Epithelial cell of umbilical artery (primary cell): ENCODE data around the gene CALCB. TPM values are rescaled to one million over a fixed set of nuclear protein-coding genes. Genes with fewer than 3 reads are reported as not detected.

ENCODE experiments used
- total RNA-seq: library from RNA; depleted of rRNA; stranded (reverse); fragments of >200 nt; gene quantifications from 2 replicates; pipeline ENCODE4 v1.2.3, GENCODE V29; 2014

The CALCB gene, protein sequence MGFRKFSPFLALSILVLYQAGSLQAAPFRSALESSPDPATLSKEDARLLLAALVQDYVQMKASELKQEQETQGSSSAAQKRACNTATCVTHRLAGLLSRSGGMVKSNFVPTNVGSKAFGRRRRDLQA
- 0.30 TPM in 1 of 2 replicates, not detected in the other for total RNA-seq

DNA sequence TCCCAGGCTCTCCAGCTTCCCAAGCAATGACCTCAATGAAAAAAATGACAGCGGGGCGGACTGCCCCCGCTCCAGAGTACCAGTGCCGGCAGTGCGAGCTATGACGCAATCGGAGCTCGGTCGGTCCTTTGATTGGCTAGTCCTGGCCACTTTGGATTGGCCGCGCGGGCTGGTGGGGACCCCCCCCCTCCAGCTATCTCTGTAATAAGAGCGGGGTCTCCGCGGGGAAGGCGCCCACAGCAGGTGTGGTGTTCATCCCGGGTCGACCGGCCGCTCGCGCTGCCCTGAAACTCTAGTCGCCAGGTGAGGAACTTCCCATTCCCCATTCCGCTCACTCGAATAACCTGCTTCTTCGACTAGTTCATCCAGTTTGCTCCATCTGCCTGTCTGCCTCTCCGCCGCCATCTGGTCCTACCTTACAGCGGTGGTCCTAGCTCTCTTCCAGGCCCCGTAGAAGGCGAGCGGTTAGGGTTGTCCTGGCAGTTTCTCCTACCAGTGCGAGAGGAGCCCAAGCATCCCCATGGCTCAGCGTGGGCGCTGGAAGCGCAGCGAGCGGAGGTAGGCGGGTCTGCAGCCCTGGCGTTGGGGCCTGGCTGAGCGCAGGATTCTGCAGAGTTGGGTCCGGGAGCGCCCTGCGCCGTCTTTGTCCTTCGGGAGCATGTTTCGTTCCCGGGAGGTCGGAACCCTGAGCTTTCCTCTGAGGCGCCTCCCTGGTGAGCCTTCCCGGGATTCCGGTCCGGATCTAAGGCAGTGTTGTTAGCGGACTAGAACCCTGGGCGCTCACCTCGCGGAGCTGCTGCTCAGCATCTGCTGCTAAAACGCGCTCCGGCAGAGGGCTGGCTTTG, at the start of gene CALCB:
TSS of gene CALCB (plus strand) at position 233 of the 845 bp plus-strand sequence. CDS start 1,126 bp downstream, outside the sequence.

DNA sequence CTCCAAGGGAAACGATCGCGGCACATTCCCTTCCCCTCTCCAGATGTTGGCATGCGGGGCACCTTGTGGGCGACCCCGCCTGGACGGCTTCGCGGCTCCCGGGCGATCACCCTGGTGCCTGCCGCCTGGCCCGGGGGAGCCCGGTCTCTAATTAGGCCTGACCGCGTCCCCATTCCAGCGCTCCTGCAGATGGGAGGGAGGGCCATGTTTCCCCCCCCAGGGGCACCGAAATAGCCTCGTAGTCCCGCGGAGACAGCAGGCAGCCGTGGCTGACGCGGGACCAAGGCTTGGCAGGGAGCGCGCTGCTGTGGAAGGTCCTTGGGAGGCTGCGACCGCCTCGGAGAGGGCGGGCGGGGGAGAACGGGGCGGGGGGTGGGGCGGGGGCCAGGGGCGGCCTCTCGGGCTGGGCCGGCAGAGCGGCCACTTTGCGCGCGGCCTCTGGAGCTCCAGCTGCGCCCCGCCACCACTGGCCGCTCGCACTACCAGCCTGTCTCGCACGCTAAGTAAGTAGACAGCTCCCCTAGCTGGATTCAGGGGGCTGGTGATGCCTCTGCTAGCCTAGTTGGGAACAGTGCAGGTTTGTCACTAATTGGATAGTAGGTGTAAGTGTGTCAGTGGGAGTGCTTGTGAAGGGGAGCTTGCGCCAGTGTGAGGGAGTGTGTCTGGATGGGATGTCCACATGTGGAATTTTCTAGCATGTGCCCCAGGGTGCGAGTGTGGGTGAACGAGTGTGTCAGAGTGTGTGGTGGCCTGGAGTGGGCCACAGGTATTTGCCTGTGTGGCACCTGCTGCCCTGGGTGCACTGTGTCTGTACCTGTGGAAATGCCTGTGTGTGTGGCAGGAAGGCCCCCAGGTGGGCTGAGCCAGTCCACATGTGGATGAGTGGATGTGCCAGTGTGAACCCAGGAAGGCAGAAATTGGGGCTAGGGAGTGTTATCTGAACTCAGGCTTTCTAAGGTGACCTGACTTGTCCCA, 41.4 kb downstream of the CALCB start, which contains the start of gene INSC:
TSS of gene INSC (plus strand) at position 423 of the 975 bp plus-strand sequence. CDS start 34,252 bp downstream, outside the sequence.

Other genes starting within 250 kb of the CALCB start
- 13.5 and 13.6 TPM in 2 replicates for gene CYP2R1, start 181.4 kb upstream of the CALCB start, total RNA-seq
- not detected in 2 replicates for gene CALCA, start 101.2 kb upstream of the CALCB start, total RNA-seq
- gene INSC, start 41.3 kb downstream of the CALCB start, total RNA-seq = not detected in 2 replicates